Measurements from ENCODE around the gene ACYP2.

DNA sequence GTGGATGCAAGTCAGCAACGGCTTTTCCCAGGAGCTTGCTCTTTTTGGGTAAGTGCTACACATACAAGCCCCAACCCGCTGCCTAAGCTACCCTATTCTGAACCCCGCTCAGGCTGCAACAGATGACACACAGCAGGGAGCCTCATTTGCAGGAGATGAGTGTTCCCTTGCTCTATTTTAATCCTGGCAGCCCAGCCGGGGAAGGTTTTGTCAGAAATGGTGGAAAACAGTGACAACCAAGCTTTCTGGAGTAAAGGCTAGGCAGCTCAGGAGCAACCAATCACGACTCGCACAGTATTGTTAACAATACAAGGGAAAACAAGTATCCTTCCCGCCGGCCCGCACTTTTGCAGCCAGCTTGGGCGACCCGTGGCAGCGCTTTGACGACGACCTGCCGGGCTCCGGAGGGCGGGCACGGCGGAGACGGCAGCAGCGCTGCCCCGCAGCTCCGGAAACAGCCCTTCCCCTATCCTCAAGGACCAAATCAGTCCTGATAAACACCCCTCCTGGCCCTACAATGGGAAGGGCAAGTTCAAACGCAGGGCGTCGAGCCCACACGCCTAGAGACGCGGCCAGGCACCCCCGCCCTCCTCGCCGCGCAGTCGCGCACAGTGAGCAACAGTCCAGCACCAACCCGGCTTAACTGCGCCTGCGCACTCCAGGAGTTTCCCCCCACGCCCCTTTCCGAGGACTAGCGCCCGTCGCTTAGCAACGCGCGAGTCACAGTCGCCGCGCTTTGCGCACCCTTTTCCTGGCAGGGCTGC, 214.9 kb downstream of the ACYP2 start:
- peak in 1 of 4 experiments; percentile 15 for TF ChIP-seq CTCF (IDR thresholded peaks at IDR 0.05)
- no peak for TF ChIP-seq EP300 (IDR thresholded peaks at IDR 0.05)
